Measurements from ENCODE around the gene HELQ.

Gene HELQ

GRCh38 chr4:83371235-83371634, 84.4 kb downstream of the HELQ start:
- no peak for TF ChIP-seq CTCF (conservative IDR thresholded peaks at IDR 0.05; ENCODE audit: low read depth, low read length)
- DNase-seq (ENCODE audit: low read depth), result no peak
- H3K4me3 ChIP-seq (ENCODE audit: low read depth, low read length), result no peak overlapping the region

GRCh38 chr4:83370640-83370906, 85.0 kb downstream of the HELQ start:
- peak; percentile 20 for DNase-seq (ENCODE audit: low read depth)
- TF ChIP-seq CTCF (conservative IDR thresholded peaks at IDR 0.05; ENCODE audit: low read depth, low read length), result no peak

GRCh38 chr4:83369831-83370639, 85.6 kb downstream of the HELQ start:
- DNase-seq (ENCODE audit: low read depth), result peak; percentile 28
- no peak overlapping the region for H3K4me3 ChIP-seq (ENCODE audit: low read depth, low read length)
- TF ChIP-seq CTCF (conservative IDR thresholded peaks at IDR 0.05; ENCODE audit: low read depth, low read length), result peak; percentile 7

More at GRCh38 chr4:83370640-83370906, 85.0 kb downstream of the HELQ start:
- H3K4me3 ChIP-seq (ENCODE audit: low read depth, low read length), result no peak overlapping the region

- DNase-seq (ENCODE audit: low read depth), result no peak
- no peak overlapping the region for H3K4me3 ChIP-seq (ENCODE audit: low read depth, low read length)
- no peak for TF ChIP-seq CTCF (conservative IDR thresholded peaks at IDR 0.05; ENCODE audit: low read depth, low read length)
Observed at GRCh38 chr4:83364312-83364711, 91.3 kb downstream of the HELQ start.

GRCh38 chr4:83362492-83363329, 92.9 kb downstream of the HELQ start:
- DNase-seq (ENCODE audit: low read depth), result peak; percentile 75
- no peak overlapping the region for H3K4me3 ChIP-seq (ENCODE audit: low read depth, low read length)
- TF ChIP-seq CTCF (conservative IDR thresholded peaks at IDR 0.05; ENCODE audit: low read depth, low read length), result peak; percentile 66

GRCh38 chr4:83361416-83362103, 94.1 kb downstream of the HELQ start:
- TF ChIP-seq CTCF (conservative IDR thresholded peaks at IDR 0.05; ENCODE audit: low read depth, low read length), result no peak
- no peak overlapping the region for H3K4me3 ChIP-seq (ENCODE audit: low read depth, low read length)
- DNase-seq (ENCODE audit: low read depth), result no peak
